Measurements from ENCODE around the gene MAP4K4. TPM values are rescaled to one million over a fixed set of nuclear protein-coding genes. Genes with fewer than 3 reads are reported as not detected.
A peak's percentile ranks its signal among the peaks of the same experiment; 100 is the strongest.

MAP4K4 gene
- total and polyA plus RNA-seq, 12 donors, result 8.7 to 43.1 (median 21.8) TPM

GRCh38 chr2:101750688-101751087, 53.2 kb downstream of the MAP4K4 start:
- WGBS, 4 donors, result 94 to 100% (median 94%) methylated on average over 3 of the region's 3 CpGs
- H3K27ac ChIP-seq, result no peak overlapping the region
- H3K9me3 ChIP-seq (replicated peaks in 1 of 3), result no peaks in the 10 kb centered on the region
- H3K4me3 ChIP-seq, result no peak overlapping the region
- intact Hi-C loops (cut with DNase I), result no loop called here
- DNase-seq, result no peak
- H3K36me3 ChIP-seq (replicated peaks in 1 of 2), result no peaks in the 10 kb centered on the region
- no peaks in the 10 kb centered on the region for H3K27me3 ChIP-seq
- no peak for TF ChIP-seq CTCF (IDR thresholded peaks at IDR 0.05)
- TF ChIP-seq POLR2A (IDR thresholded peaks at IDR 0.05), result no peak
- peaks cover 8 to 51% of the 10 kb centered on the region in 2 donors for H3K4me1 ChIP-seq (replicated peaks in 1 of 2)

GRCh38 chr2:101751276-101751815, 53.8 kb downstream of the MAP4K4 start:
- intact Hi-C loops (cut with DNase I), result no loop called here
- H3K36me3 ChIP-seq (replicated peaks in 1 of 2), result no peaks in the 10 kb centered on the region
- no peak overlapping the region for H3K4me3 ChIP-seq
- 73 to 97% (median 94%) methylated on average over 2 of the region's 2 CpGs for WGBS, 4 donors
- H3K27me3 ChIP-seq, result no peaks in the 10 kb centered on the region
- peaks cover 8 to 45% of the 10 kb centered on the region in 2 donors for H3K4me1 ChIP-seq (replicated peaks in 1 of 2)
- no peaks in the 10 kb centered on the region for H3K9me3 ChIP-seq (replicated peaks in 1 of 3)
- H3K27ac ChIP-seq, result no peak overlapping the region
- DNase-seq, result no peak
- TF ChIP-seq CTCF (IDR thresholded peaks at IDR 0.05) (no peak), POLR2A (IDR thresholded peaks at IDR 0.05) (no peak)

GRCh38 chr2:101751875-101752619, 54.5 kb downstream of the MAP4K4 start:
- no peaks in the 10 kb centered on the region for H3K27me3 ChIP-seq
- no peaks in the 10 kb centered on the region for H3K36me3 ChIP-seq (replicated peaks in 1 of 2)
- H3K27ac ChIP-seq, result no peak overlapping the region
- intact Hi-C loops (cut with DNase I), result no loop called here
- WGBS, 4 donors, result 50 to 54% (median 52%) methylated on average over 3 of the region's 3 CpGs
- H3K4me1 ChIP-seq (replicated peaks in 1 of 2), result peaks cover 7 to 40% of the 10 kb centered on the region in 2 donors
- no peak overlapping the region for H3K4me3 ChIP-seq
- no peaks in the 10 kb centered on the region for H3K9me3 ChIP-seq (replicated peaks in 1 of 3)
- no peak for TF ChIP-seq CTCF (IDR thresholded peaks at IDR 0.05)
- no peak for TF ChIP-seq POLR2A (IDR thresholded peaks at IDR 0.05)
- DNase-seq, result no peak

- Histone ChIP-seq H3K27me3 (no peaks in the 10 kb centered on the region), H3K4me3 (no peak overlapping the region), H3K9me3 (replicated peaks in 1 of 3) (no peaks in the 10 kb centered on the region), H3K27ac (no peak overlapping the region), H3K36me3 (replicated peaks in 1 of 2) (no peaks in the 10 kb centered on the region), H3K4me1 (replicated peaks in 1 of 2) (peaks cover 0 to 31% of the 10 kb centered on the region in 2 donors)
- intact Hi-C loops (cut with DNase I), result no loop called here
- 12 to 29% (median 22%) methylated on average over 5 of the region's 5 CpGs for WGBS, 4 donors
- DNase-seq, result peak in 2 of 7 donors; percentile 28 to 50
- TF ChIP-seq POLR2A (IDR thresholded peaks at IDR 0.05) (no peak), CTCF (IDR thresholded peaks at IDR 0.05) (no peak)
Observed at GRCh38 chr2:101752716-101753616, 55.5 kb downstream of the MAP4K4 start.

Data from adrenal gland (tissue), 12 donors.